Measurements from ENCODE around the gene CYTH1. TPM values are rescaled to one million over a fixed set of nuclear protein-coding genes. Genes with fewer than 3 reads are reported as not detected.
A peak's percentile ranks its signal among the peaks of the same experiment; 100 is the strongest.
"Not testable (repeated sequence)": the region's sequence is repeated elsewhere in the genome, so short reads cannot be mapped to it uniquely, and the experiment has no call there.

The CYTH1 gene
- total RNA-seq, 2 experiments from 2014 or later: 288 to 309 TPM

DNA sequence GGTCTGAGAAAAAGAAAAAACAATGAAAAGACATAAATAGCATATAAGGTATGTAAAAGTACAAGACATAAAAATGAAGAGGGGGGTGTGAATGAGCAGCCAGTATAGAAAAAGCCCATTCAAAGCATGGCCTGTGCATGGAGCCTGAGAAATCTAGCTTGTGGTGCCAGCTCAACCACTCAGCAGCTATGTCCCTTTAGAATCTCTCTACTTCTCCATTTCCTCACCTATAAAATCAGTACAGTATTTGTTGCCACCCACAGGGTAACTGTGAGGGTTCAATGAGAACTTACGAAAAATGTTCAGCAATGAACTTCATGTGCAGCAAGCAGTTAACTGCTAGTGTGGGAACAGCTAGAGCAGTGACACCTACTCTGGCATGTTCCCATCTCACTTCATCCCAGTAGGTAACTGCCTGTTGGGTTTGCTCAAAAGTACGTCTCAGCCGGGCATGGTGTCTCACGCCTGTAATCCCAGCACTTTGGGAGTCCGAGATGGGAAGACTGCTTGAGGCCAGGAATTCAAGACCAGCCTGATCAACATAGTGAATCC, 15.3 kb downstream of the CYTH1 start:
- no peak for DNase-seq
- no peak overlapping the region for H3K27ac Mint-ChIP-seq

DNA sequence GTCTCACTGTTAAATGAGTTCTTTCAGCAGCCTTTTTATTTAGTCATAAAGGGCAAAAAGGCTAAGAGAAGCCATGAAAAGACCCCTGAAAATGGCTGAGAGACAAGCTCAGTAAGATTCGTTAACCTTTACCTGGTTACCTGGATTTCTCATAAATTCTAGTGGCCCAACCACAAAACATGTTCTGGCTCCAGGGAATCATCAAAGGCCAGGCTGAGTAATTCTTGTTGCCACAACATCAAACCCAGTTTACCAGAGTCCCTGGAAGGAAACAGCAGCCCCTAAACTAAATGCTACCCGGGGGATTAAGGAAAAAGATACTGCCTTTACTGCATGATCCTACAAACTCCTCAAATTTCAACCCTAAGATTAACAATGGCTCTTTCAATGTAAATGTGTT, 15.8 kb downstream of the CYTH1 start:
- CTCF ChIA-PET: interaction anchor here (1.0 to 3.9 kb wide), 4 partner anchors 10 to 198 kb away, joined by 4 to 20 read pairs (median 4); no protein-coding TSS in a partner anchor
- Mint-ChIP-seq H3K36me3 (ENCODE audit: low read depth) (peaks cover 21% of the 10 kb centered on the region), H3K27ac (no peak overlapping the region), H3K4me1 (peaks cover 47% of the 10 kb centered on the region), H3K9me3 (no peaks in the 10 kb centered on the region), H3K4me3 (no peak overlapping the region), H3K27me3 (no peaks in the 10 kb centered on the region)
- no peak for DNase-seq
- POLR2A ChIA-PET: interaction anchor here (1.0 to 31.8 kb wide), 5 partner anchors 5 to 52 kb away, joined by 5 to 861 read pairs (median 10); partner anchors contain the start of gene CYTH1

More for the DNA sequence above, 15.3 kb downstream of the CYTH1 start:
- Mint-ChIP-seq H3K27me3 (no peaks in the 10 kb centered on the region), H3K36me3 (ENCODE audit: low read depth) (peaks cover 23% of the 10 kb centered on the region), H3K4me3 (no peak overlapping the region), H3K9me3 (no peaks in the 10 kb centered on the region), H3K4me1 (peaks cover 47% of the 10 kb centered on the region)
- POLR2A ChIA-PET: interaction anchor here (1.0 to 31.8 kb wide), 6 partner anchors 6 to 53 kb away, joined by 5 to 861 read pairs (median 10); partner anchors contain the start of gene CYTH1
- CTCF ChIA-PET: interaction anchor here (0.8 to 3.9 kb wide), 4 partner anchors 10 to 197 kb away, joined by 3 to 20 read pairs (median 4); no protein-coding TSS in a partner anchor

DNA sequence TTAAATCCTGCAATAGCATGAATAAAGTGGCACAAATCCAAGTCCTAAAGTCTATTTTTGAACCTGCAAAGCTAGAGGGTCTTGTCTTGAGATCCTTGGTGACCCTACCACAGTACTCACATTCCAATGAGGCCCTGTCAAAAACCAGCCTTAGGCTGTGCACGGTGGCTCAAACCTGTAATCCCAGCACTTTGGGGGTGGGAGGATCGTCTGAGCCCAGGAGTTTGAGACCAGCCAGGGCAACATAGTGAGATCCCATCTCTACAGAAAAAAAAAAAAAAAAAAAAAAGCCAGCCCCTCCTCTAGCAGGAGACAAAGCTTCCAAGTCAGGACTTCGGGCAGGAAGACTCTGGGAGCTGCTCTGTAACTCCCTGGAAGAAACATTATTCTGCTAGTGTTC, 16.3 kb downstream of the CYTH1 start:
- Mint-ChIP-seq H3K36me3 (ENCODE audit: low read depth) (peaks cover 21% of the 10 kb centered on the region), H3K27ac (peak overlapping the region; percentile 34), H3K27me3 (no peaks in the 10 kb centered on the region), H3K4me3 (no peak overlapping the region), H3K9me3 (no peaks in the 10 kb centered on the region), H3K4me1 (peaks cover 47% of the 10 kb centered on the region)
- ChIA-PET POLR2A (interaction anchor here (0.9 to 31.8 kb wide), 5 partner anchors 5 to 51 kb away, joined by 3 to 861 read pairs (median 5); partner anchors contain the start of gene CYTH1), CTCF (interaction anchor here (1.0 to 3.9 kb wide), 3 partner anchors 18 to 198 kb away, joined by 4 to 20 read pairs (median 5); no protein-coding TSS in a partner anchor)
- DNase-seq: no peak

- CTCF ChIA-PET: interaction anchor here (1.1 to 3.9 kb wide), 2 partner anchors 17 to 40 kb away, joined by 3 to 20 read pairs; no protein-coding TSS in a partner anchor
- H3K27me3 Mint-ChIP-seq: no peaks in the 10 kb centered on the region
- H3K4me1 Mint-ChIP-seq: peaks cover 49% of the 10 kb centered on the region
- no peaks in the 10 kb centered on the region for H3K9me3 Mint-ChIP-seq
- no peak for DNase-seq
- no peak overlapping the region for H3K27ac Mint-ChIP-seq
- H3K36me3 Mint-ChIP-seq (ENCODE audit: low read depth): peaks cover 17% of the 10 kb centered on the region
- POLR2A ChIA-PET: interaction anchor here (0.9 to 31.8 kb wide), 3 partner anchors 4 to 50 kb away, joined by 3 to 861 read pairs (median 861); partner anchors contain the start of gene CYTH1
- no peak overlapping the region for H3K4me3 Mint-ChIP-seq
Measured at GRCh38 chr17:78764871-78765270, 17.2 kb downstream of the CYTH1 start.

GRCh38 chr17:78763561-78763960, 18.5 kb downstream of the CYTH1 start:
- Mint-ChIP-seq H3K27me3 (no peaks in the 10 kb centered on the region), H3K36me3 (ENCODE audit: low read depth) (peaks cover 21% of the 10 kb centered on the region), H3K4me3 (no peak overlapping the region), H3K9me3 (no peaks in the 10 kb centered on the region), H3K4me1 (peaks cover 62% of the 10 kb centered on the region), H3K27ac (no peak overlapping the region)
- ChIA-PET POLR2A (interaction anchor here (1.2 to 31.8 kb wide), 3 partner anchors 3 to 28 kb away, joined by 3 to 861 read pairs (median 861); partner anchors contain the start of gene CYTH1), CTCF (no interaction called here)
- DNase-seq: no peak

DNA sequence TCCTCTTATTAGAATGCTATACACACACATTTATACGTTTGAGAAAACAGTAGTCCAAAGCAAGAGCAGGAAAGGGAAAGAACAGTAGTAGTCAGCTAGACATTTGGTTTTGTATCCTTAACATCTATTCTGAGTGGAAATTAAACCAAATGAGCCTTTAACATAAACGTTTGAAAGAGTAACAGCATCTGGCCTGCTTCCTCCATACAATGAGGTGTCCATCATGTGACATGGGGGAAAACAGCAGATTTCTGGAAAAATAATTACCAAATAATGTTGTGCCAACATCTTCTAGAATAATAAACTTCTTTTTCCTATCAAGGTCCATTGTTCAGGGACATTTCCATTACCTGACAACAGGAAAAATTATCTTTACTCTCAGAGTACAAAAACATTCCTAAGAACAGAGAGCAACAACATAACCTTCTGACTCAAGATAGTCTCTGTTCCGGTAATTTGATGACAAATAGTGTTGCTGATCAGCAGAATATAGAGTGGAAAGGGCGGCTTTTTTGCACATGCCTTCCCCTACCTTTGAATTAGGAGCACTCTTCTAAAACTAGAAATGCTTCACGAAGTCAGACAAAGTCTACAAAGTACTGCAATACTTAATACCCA, 20.2 kb downstream of the CYTH1 start:
- H3K36me3 Mint-ChIP-seq (ENCODE audit: low read depth): peaks cover 26% of the 10 kb centered on the region
- H3K9me3 Mint-ChIP-seq: no peaks in the 10 kb centered on the region
- no peaks in the 10 kb centered on the region for H3K27me3 Mint-ChIP-seq
- CTCF ChIA-PET: no interaction called here
- POLR2A ChIA-PET: interaction anchor here (1.4 to 31.8 kb wide), 3 partner anchors 14 to 36 kb away, joined by 3 to 861 read pairs (median 73); partner anchors contain the start of gene CYTH1
- peaks cover 78% of the 10 kb centered on the region for H3K4me1 Mint-ChIP-seq
- DNase-seq: no peak
- peak overlapping the region; percentile 79 for H3K27ac Mint-ChIP-seq
- peak overlapping the region; percentile 2 for H3K4me3 Mint-ChIP-seq

DNA sequence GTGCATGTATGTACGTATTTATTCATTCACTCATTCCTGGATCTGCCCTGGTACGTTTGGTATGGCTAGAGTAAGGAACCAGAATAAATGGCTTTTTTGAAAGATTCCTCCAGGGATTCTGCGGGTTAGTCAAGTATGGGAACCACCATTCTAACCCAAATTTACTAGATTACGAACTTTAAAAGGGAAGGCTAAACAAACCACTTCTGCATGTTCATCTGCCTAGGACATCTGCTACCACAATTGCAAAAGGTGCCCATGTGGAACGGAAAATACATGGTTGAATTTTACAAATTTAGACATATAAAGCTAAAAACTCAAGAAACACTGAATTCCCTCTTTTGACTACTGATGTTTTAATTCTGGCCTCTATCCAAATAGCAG, 22.1 kb downstream of the CYTH1 start:
- CTCF ChIA-PET: interaction anchor here (1.0 to 1.9 kb wide), 6 partner anchors 8 to 23 kb away, joined by 4 to 16 read pairs (median 6); no protein-coding TSS in a partner anchor
- no peaks in the 10 kb centered on the region for H3K27me3 Mint-ChIP-seq
- H3K36me3 Mint-ChIP-seq (ENCODE audit: low read depth): peaks cover 37% of the 10 kb centered on the region
- no peak for DNase-seq
- H3K9me3 Mint-ChIP-seq: no peaks in the 10 kb centered on the region
- H3K4me1 Mint-ChIP-seq: peaks cover 86% of the 10 kb centered on the region
- POLR2A ChIA-PET: interaction anchor here (1.9 to 31.8 kb wide), 3 partner anchors 12 to 18 kb away, joined by 8 to 861 read pairs (median 73); partner anchors contain the start of gene CYTH1
- peak overlapping the region; percentile 6 for H3K4me3 Mint-ChIP-seq
- peak overlapping the region; percentile 78 for H3K27ac Mint-ChIP-seq

- Mint-ChIP-seq H3K4me1 (peaks cover 83% of the 10 kb centered on the region), H3K9me3 (no peaks in the 10 kb centered on the region), H3K27ac (peak overlapping the region; percentile 78), H3K36me3 (ENCODE audit: low read depth) (peaks cover 32% of the 10 kb centered on the region), H3K27me3 (no peaks in the 10 kb centered on the region), H3K4me3 (peak overlapping the region; percentile 49)
- POLR2A ChIA-PET: interaction anchor here (0.5 to 31.8 kb wide), 10 partner anchors 11 to 60 kb away, joined by 3 to 861 read pairs (median 4); partner anchors contain the start of gene CYTH1
- peak; percentile 79 for DNase-seq
- CTCF ChIA-PET: interaction anchor here (0.7 to 1.9 kb wide), 7 partner anchors 8 to 22 kb away, joined by 3 to 16 read pairs (median 5); no protein-coding TSS in a partner anchor
Measured at GRCh38 chr17:78759203-78759968, 22.7 kb downstream of the CYTH1 start.

GRCh38 chr17:78753316-78754250, 28.5 kb downstream of the CYTH1 start:
- peaks cover 47% of the 10 kb centered on the region for H3K36me3 Mint-ChIP-seq (ENCODE audit: low read depth)
- H3K9me3 Mint-ChIP-seq: no peaks in the 10 kb centered on the region
- H3K27ac Mint-ChIP-seq: peak overlapping the region; percentile 91
- no peak for DNase-seq
- H3K4me3 Mint-ChIP-seq: no peak overlapping the region
- CTCF ChIA-PET: interaction anchor here (0.9 kb wide), 1 partner anchor 17 kb away, joined by 3 read pairs; no protein-coding TSS in a partner anchor
- H3K4me1 Mint-ChIP-seq: peaks cover 87% of the 10 kb centered on the region
- POLR2A ChIA-PET: interaction anchor here (2.0 to 31.8 kb wide), 2 partner anchors 12 to 24 kb away, joined by 5 to 861 read pairs; partner anchors contain the start of gene CYTH1
- no peaks in the 10 kb centered on the region for H3K27me3 Mint-ChIP-seq

DNA sequence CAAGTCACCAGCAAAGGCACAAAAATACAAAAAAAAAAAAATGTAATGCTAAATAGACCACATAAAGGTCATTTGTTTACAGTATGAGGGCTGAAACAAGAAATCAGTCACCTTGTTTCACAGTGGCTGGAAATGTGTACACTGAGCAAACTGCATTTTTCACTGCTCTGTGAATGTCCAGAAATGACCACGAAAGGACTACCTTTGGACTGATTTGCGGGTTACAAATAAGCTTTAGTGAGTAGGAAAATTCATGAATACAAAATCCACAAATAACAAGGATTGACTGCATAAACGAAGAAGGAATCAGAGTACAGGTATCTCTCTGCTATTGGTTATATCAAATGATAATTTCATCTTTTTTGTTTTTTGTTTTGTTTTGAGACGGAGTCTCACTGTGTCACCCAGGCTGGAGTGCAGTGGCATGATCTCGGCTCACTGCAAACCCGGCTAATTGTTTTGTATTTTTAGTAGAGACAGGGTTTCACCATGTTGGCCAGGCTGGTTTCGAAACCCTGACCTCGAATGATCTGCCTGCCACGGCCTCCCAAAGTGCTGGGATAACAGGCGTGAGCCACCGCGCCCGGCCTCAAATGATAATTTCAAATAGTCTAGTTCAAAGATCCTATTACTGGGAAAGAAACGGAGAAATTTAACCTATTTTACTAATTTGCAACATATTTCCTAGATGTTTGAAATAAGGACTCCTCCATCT, 30.5 kb downstream of the CYTH1 start:
- Mint-ChIP-seq H3K27me3 (no peaks in the 10 kb centered on the region), H3K9me3 (no peaks in the 10 kb centered on the region), H3K4me3 (peak overlapping the region; percentile 37), H3K4me1 (peaks cover 86% of the 10 kb centered on the region), H3K36me3 (ENCODE audit: low read depth) (peaks cover 49% of the 10 kb centered on the region), H3K27ac (peak overlapping the region; percentile 91)
- ChIA-PET CTCF (interaction anchor here (0.8 to 2.1 kb wide), 3 partner anchors 8 to 24 kb away, joined by 3 to 5 read pairs (median 4); no protein-coding TSS in a partner anchor), POLR2A (interaction anchor here (0.8 to 31.8 kb wide), 4 partner anchors 10 to 67 kb away, joined by 3 to 861 read pairs (median 44); partner anchors contain the start of gene CYTH1)
- DNase-seq: no peak

- peaks cover 44% of the 10 kb centered on the region for H3K36me3 Mint-ChIP-seq (ENCODE audit: low read depth)
- not testable (repeated sequence) for H3K9me3 Mint-ChIP-seq, DNase-seq, H3K27me3 Mint-ChIP-seq
- H3K4me1 Mint-ChIP-seq: peaks cover 87% of the 10 kb centered on the region
- peak overlapping the region; percentile 11 for H3K4me3 Mint-ChIP-seq
- peak overlapping the region; percentile 91 for H3K27ac Mint-ChIP-seq
- CTCF ChIA-PET: interaction anchor here (0.8 to 5.8 kb wide), 5 partner anchors 8 to 25 kb away, joined by 3 to 40 read pairs (median 4); no protein-coding TSS in a partner anchor
- POLR2A ChIA-PET: interaction anchor here (0.8 to 31.8 kb wide), 4 partner anchors 9 to 68 kb away, joined by 3 to 861 read pairs (median 44); partner anchors contain the start of gene CYTH1
Measured at GRCh38 chr17:78751000-78751399, 31.1 kb downstream of the CYTH1 start.
